KMS-11 (cell line): ENCODE data around the gene OSBPL5.
"Not testable (repeated sequence)": the region's sequence is repeated elsewhere in the genome, so short reads cannot be mapped to it uniquely, and the experiment has no call there.

Experiments
- H2AFZ ChIP-seq: fragments of 200-600 bp; sonication (generic); 2 replicates; pipeline ENCODE4 v1.6.1; 2016; ENCODE audit warnings: antibody characterized with exemption, mixed run types, low read depth
- H3K27ac ChIP-seq: fragments of 200-600 bp; sonication (generic); 2 replicates; pipeline ENCODE4 v1.6.1; 2016; ENCODE audit warnings: mild to moderate bottlenecking, mixed run types
- H3K27me3 ChIP-seq: fragments of 200-600 bp; sonication (generic); 2 replicates; pipeline ENCODE4 v1.6.1; 2017; ENCODE audit warnings: mild to moderate bottlenecking, low read depth, mixed run types, moderate library complexity; ENCODE audit not compliant: insufficient read depth
- H3K36me3 ChIP-seq: fragments of 200-600 bp; sonication (generic); 2 replicates; pipeline ENCODE4 v1.6.1; 2017; ENCODE audit warnings: mild to moderate bottlenecking, mixed run types; ENCODE audit not compliant: insufficient read depth
- H3K4me1 ChIP-seq: fragments of 200-600 bp; sonication (generic); 2 replicates; pipeline ENCODE4 v1.6.1; 2016; ENCODE audit warnings: mild to moderate bottlenecking, low read depth, mixed run types; ENCODE audit not compliant: poor library complexity, severe bottlenecking
- H3K4me2 ChIP-seq: fragments of 200-600 bp; sonication (generic); 2 replicates; pipeline ENCODE4 v1.7.0; 2016; ENCODE audit warnings: mild to moderate bottlenecking, mixed run types
- H3K4me3 ChIP-seq: fragments of 200-600 bp; sonication (generic); IDR thresholded peaks from 2 replicates; pipeline ENCODE4 v1.6.1; 2017; ENCODE audit warnings: low read depth, low read length, mixed read lengths; ENCODE audit not compliant: insufficient read depth
- H3K79me2 ChIP-seq: fragments of 200-600 bp; sonication (generic); 2 replicates; pipeline ENCODE4 v1.6.1; 2016; ENCODE audit warnings: low read depth, mixed run types; ENCODE audit not compliant: insufficient read depth
- H3K9ac ChIP-seq: fragments of 200-600 bp; sonication (generic); 2 replicates; pipeline ENCODE4 v1.6.1; 2016; ENCODE audit warnings: mild to moderate bottlenecking, mixed run types
- H4K20me1 ChIP-seq: fragments of 200-600 bp; sonication (generic); 2 replicates; pipeline ENCODE4 v1.6.1; 2016; ENCODE audit warnings: mild to moderate bottlenecking, mixed run types; ENCODE audit not compliant: insufficient read depth
- CTCF ChIP-seq: fragments of 200-600 bp; sonication (generic); conservative IDR thresholded peaks from 2 replicates; pipeline ENCODE4 v1.6.1; 2017; ENCODE audit warnings: low read depth, mild to moderate bottlenecking, antibody characterized with exemption, low read length, moderate library complexity, mixed read lengths

The OSBPL5 gene

GRCh38 chr11:3063432-3063831 lies 101.7 kb downstream of the OSBPL5 start:
- not testable (repeated sequence) for H3K4me2 ChIP-seq, H3K79me2 ChIP-seq, H3K9ac ChIP-seq, H3K4me1 ChIP-seq, H2AFZ ChIP-seq, H3K4me3 ChIP-seq, H3K27me3 ChIP-seq, H4K20me1 ChIP-seq, H3K36me3 ChIP-seq, H3K27ac ChIP-seq

- no peak overlapping the region for H3K4me3 ChIP-seq
- H3K4me1 ChIP-seq, result peaks cover 8% of the 10 kb centered on the region
- no peak overlapping the region for H3K27ac ChIP-seq
- H3K27me3 ChIP-seq, result no peaks in the 10 kb centered on the region
- H4K20me1 ChIP-seq, result no peaks in the 10 kb centered on the region
- peaks cover 16% of the 10 kb centered on the region for H3K79me2 ChIP-seq
- H2AFZ ChIP-seq, result no peak overlapping the region
- H3K36me3 ChIP-seq, result no peaks in the 10 kb centered on the region
- TF ChIP-seq CTCF, result no peak
- no peak overlapping the region for H3K9ac ChIP-seq
- no peak overlapping the region for H3K4me2 ChIP-seq
Observed at GRCh38 chr11:3060436-3061025, 104.6 kb downstream of the OSBPL5 start.

GRCh38 chr11:3058753-3059664 lies 106.1 kb downstream of the OSBPL5 start:
- no peak overlapping the region for H2AFZ ChIP-seq
- no peaks in the 10 kb centered on the region for H4K20me1 ChIP-seq
- peaks cover 30% of the 10 kb centered on the region for H3K79me2 ChIP-seq
- H3K27me3 ChIP-seq, result no peaks in the 10 kb centered on the region
- H3K4me1 ChIP-seq, result peaks cover 13% of the 10 kb centered on the region
- H3K9ac ChIP-seq, result no peak overlapping the region
- TF ChIP-seq CTCF, result no peak
- no peaks in the 10 kb centered on the region for H3K36me3 ChIP-seq
- H3K4me3 ChIP-seq, result no peak overlapping the region
- no peak overlapping the region for H3K27ac ChIP-seq
- no peak overlapping the region for H3K4me2 ChIP-seq

- Histone ChIP-seq H3K27ac (peak within 1 kb of the TSS; percentile 62), H3K79me2 (peaks cover 44% of the 10 kb centered on the region)
- TF ChIP-seq CTCF, result no peak
Observed at GRCh38 chr11:3057069-3057963, 107.8 kb downstream of the OSBPL5 start, which contains the start of gene CARS1. Gene CARS1 (minus strand): TSS chr11:3057423. CDS start chr11:3057367, 56 bp downstream.

More at GRCh38 chr11:3057069-3057963, 107.8 kb downstream of the OSBPL5 start, which contains the start of gene CARS1:
- H4K20me1 ChIP-seq, result no peaks in the 10 kb centered on the region
- no peaks in the 10 kb centered on the region for H3K27me3 ChIP-seq
- H3K9ac ChIP-seq, result peak within 1 kb of the TSS; percentile 80
- no peaks in the 10 kb centered on the region for H3K36me3 ChIP-seq
- H3K4me1 ChIP-seq, result peaks cover 20% of the 10 kb centered on the region
- H2AFZ ChIP-seq, result peak within 1 kb of the TSS; percentile 94
- H3K4me2 ChIP-seq, result peak within 1 kb of the TSS; percentile 91
- H3K4me3 ChIP-seq, result no peak within 1 kb of the TSS
